MM.1S (cell line): ENCODE data around the gene XRN2.

Experiments used
- DNase-seq: peaks from one replicate; pipeline ENCODE4 v3.0.0-alpha.2; 2015
- H2AFZ ChIP-seq: fragments of 300-600 bp; sonication (generic); 2 replicates; pipeline ENCODE4 v1.6.0; 2016; ENCODE audit warnings: antibody characterized with exemption, low read length
- H3F3A ChIP-seq: fragments of 300-600 bp; sonication (generic); 2 replicates; pipeline ENCODE4 v1.6.1; 2016; ENCODE audit warnings: mild to moderate bottlenecking, antibody characterized with exemption, low read length, moderate library complexity, mixed read lengths; ENCODE audit not compliant: insufficient read depth
- H3K27ac ChIP-seq: fragments of 300-600 bp; sonication (generic); 2 replicates; pipeline ENCODE4 v1.5.1; 2016; ENCODE audit warnings: mild to moderate bottlenecking, low read length
- H3K27me3 ChIP-seq: fragments of 300-600 bp; sonication (generic); replicated peaks from 2 replicates; pipeline ENCODE4 v1.6.0; 2016; ENCODE audit warnings: low read length; ENCODE audit not compliant: insufficient read depth
- H3K36me3 ChIP-seq: fragments of 300-600 bp; sonication (generic); replicated peaks from 2 replicates; pipeline ENCODE4 v1.6.1; 2016; ENCODE audit warnings: mild to moderate bottlenecking, low read length, mixed read lengths; ENCODE audit not compliant: insufficient read depth
- H3K4me1 ChIP-seq: fragments of 300-600 bp; sonication (generic); 2 replicates; pipeline ENCODE4 v1.6.1; 2016; ENCODE audit warnings: low read length, mixed read lengths
- H3K4me2 ChIP-seq: fragments of 300-600 bp; sonication (generic); 2 replicates; pipeline ENCODE4 v1.6.0; 2016; ENCODE audit warnings: low read depth, low read length
- H3K4me3 ChIP-seq: fragments of 300-600 bp; sonication (generic); 2 replicates; pipeline ENCODE4 v1.5.1; 2016; ENCODE audit warnings: low read length, mixed read lengths
- H3K79me2 ChIP-seq: fragments of 300-600 bp; sonication (generic); 2 replicates; pipeline ENCODE4 v1.6.1; 2016; ENCODE audit warnings: mixed run types, low read length, mixed read lengths
- H3K9ac ChIP-seq: fragments of 300-600 bp; sonication (generic); 2 replicates; pipeline ENCODE4 v1.6.1; 2016; ENCODE audit warnings: low read length, mixed read lengths
- H3K9me2 ChIP-seq: fragments of 300-600 bp; sonication (generic); replicated peaks from 2 replicates; pipeline ENCODE4 v1.6.1; 2016; ENCODE audit warnings: mild to moderate bottlenecking, low read length, mixed read lengths; ENCODE audit not compliant: insufficient read depth
- H3K9me3 ChIP-seq: fragments of 300-600 bp; sonication (generic); replicated peaks from 2 replicates; pipeline ENCODE4 v1.6.1; 2016; ENCODE audit warnings: mild to moderate bottlenecking, low read length, mixed read lengths; ENCODE audit not compliant: insufficient read depth
- H4K20me1 ChIP-seq: fragments of 300-600 bp; sonication (generic); 2 replicates; pipeline ENCODE4 v1.6.1; 2016; ENCODE audit warnings: mild to moderate bottlenecking, low read length, moderate library complexity, mixed read lengths; ENCODE audit not compliant: insufficient read depth
- EZH2 ChIP-seq: fragments of 300-600 bp; sonication (generic); optimal IDR thresholded peaks from 2 replicates; pipeline ENCODE3; 2017; ENCODE audit warnings: low read depth, mild to moderate bottlenecking, antibody characterized with exemption, low read length, mixed read lengths
- EZH2phosphoT487 ChIP-seq: fragments of 300-600 bp; sonication (generic); IDR thresholded peaks from 2 replicates; pipeline ENCODE4 v1.6.1; 2018; ENCODE audit warnings: antibody characterized with exemption, low read length
- TF ChIP-seq, protein P1 (sequence below): fragments of 300-600 bp; sonication (generic); IDR thresholded peaks from 2 replicates; pipeline ENCODE4 v1.5.1; 2016; ENCODE audit warnings: antibody characterized with exemption, low read length, mixed read lengths

The XRN2 gene

GRCh38 chr20:21356386-21356785, 53.3 kb downstream of the XRN2 start:
- H3K9me3 ChIP-seq, result no peaks in the 10 kb centered on the region
- H3K4me1 ChIP-seq, result no peaks in the 10 kb centered on the region
- no peak for DNase-seq
- no peaks in the 10 kb centered on the region for H3K27me3 ChIP-seq
- H3K79me2 ChIP-seq, result no peaks in the 10 kb centered on the region
- H3K36me3 ChIP-seq, result peaks cover 4% of the 10 kb centered on the region; the same call in 1 of the 2 replicates
- no peak overlapping the region for H3K9ac ChIP-seq
- no peak overlapping the region for H2AFZ ChIP-seq
- no peak overlapping the region for H3K4me2 ChIP-seq
- no peak for TF ChIP-seq EZH2phosphoT487
- TF ChIP-seq, protein P1, sequence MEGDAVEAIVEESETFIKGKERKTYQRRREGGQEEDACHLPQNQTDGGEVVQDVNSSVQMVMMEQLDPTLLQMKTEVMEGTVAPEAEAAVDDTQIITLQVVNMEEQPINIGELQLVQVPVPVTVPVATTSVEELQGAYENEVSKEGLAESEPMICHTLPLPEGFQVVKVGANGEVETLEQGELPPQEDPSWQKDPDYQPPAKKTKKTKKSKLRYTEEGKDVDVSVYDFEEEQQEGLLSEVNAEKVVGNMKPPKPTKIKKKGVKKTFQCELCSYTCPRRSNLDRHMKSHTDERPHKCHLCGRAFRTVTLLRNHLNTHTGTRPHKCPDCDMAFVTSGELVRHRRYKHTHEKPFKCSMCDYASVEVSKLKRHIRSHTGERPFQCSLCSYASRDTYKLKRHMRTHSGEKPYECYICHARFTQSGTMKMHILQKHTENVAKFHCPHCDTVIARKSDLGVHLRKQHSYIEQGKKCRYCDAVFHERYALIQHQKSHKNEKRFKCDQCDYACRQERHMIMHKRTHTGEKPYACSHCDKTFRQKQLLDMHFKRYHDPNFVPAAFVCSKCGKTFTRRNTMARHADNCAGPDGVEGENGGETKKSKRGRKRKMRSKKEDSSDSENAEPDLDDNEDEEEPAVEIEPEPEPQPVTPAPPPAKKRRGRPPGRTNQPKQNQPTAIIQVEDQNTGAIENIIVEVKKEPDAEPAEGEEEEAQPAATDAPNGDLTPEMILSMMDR, result no peak
- TF ChIP-seq EZH2, result no peak
- H3K4me3 ChIP-seq, result no peak overlapping the region
- no peak overlapping the region for H3K27ac ChIP-seq
- no peaks in the 10 kb centered on the region for H4K20me1 ChIP-seq
- H3K9me2 ChIP-seq, result no peaks in the 10 kb centered on the region
- no peaks in the 10 kb centered on the region for H3F3A ChIP-seq

GRCh38 chr20:21357844-21358243, 54.7 kb downstream of the XRN2 start:
- no peak overlapping the region for H3K4me3 ChIP-seq
- no peak overlapping the region for H3K27ac ChIP-seq
- H3F3A ChIP-seq, result no peaks in the 10 kb centered on the region
- H3K4me1 ChIP-seq, result no peaks in the 10 kb centered on the region
- no peaks in the 10 kb centered on the region for H3K79me2 ChIP-seq
- H2AFZ ChIP-seq, result no peak overlapping the region
- H3K9me3 ChIP-seq, result no peaks in the 10 kb centered on the region
- H3K27me3 ChIP-seq, result no peaks in the 10 kb centered on the region
- H3K4me2 ChIP-seq, result no peak overlapping the region
- H4K20me1 ChIP-seq, result no peaks in the 10 kb centered on the region
- DNase-seq, result no peak
- H3K36me3 ChIP-seq, result peaks cover 4% of the 10 kb centered on the region; the same call in 1 of the 2 replicates
- H3K9ac ChIP-seq, result no peak overlapping the region
- TF ChIP-seq, protein P1, result no peak
- TF ChIP-seq EZH2 (no peak), EZH2phosphoT487 (no peak)
- H3K9me2 ChIP-seq, result no peaks in the 10 kb centered on the region

GRCh38 chr20:21358737-21359136, 55.6 kb downstream of the XRN2 start:
- no peak for DNase-seq
- Histone ChIP-seq H3K27ac (no peak overlapping the region), H3K4me1 (no peaks in the 10 kb centered on the region), H2AFZ (no peak overlapping the region), H3K79me2 (no peaks in the 10 kb centered on the region), H3K4me2 (no peak overlapping the region), H3F3A (no peaks in the 10 kb centered on the region), H3K36me3 (peaks cover 4% of the 10 kb centered on the region; the same call in 1 of the 2 replicates), H3K9me2 (no peaks in the 10 kb centered on the region), H3K9me3 (no peaks in the 10 kb centered on the region), H3K4me3 (no peak overlapping the region), H3K27me3 (no peaks in the 10 kb centered on the region), H4K20me1 (no peaks in the 10 kb centered on the region), H3K9ac (no peak overlapping the region)
- TF ChIP-seq EZH2 (no peak), EZH2phosphoT487 (no peak)
- TF ChIP-seq, protein P1, result no peak
